A549 (cell line): ENCODE results near the gene ITPKB. TPM values are rescaled to one million over a fixed set of nuclear protein-coding genes. Genes with fewer than 3 reads are reported as not detected.

Experiments
- ATAC-seq, 2 experiments: fragments of 200-7000 bp in 1 of 2; fragments of >200 bp in 1 of 2; cut with Nextera tagmentation in 1 of 2; cut with Tn5 transposase in 1 of 2; 3 replicates each; pipeline versions ENCODE4 v1.8.0 to v1.9.1; 2018 to 2020; ENCODE audit warnings: mild to moderate bottlenecking in 1 of 2, moderate library complexity in 1 of 2
- CTCF ChIA-PET: fragments of 300-600 bp; sonication (Branson Sonifier 250); formaldehyde crosslinking; extraction: SDS; loops from one replicate; lab custom pipeline; 2021; ENCODE audit warnings: antibody characterized with exemption, inconsistent platforms; lab: Yijun Ruan, JAX
- POLR2A ChIA-PET: fragments of 350-600 bp; formaldehyde crosslinking; extraction: SDS; loops from one replicate; lab custom pipeline; 2021; ENCODE audit warnings: antibody characterized with exemption, inconsistent platforms; lab: Yijun Ruan, JAX
- DNase-seq, 2 experiments: peaks; one replicate each; pipeline versions ENCODE4 v3.0.0 to v3.0.0-alpha.2; 2011 to 2016; ENCODE audit warnings: low read depth in 1 of 2, low spot score in 1 of 2
- FAIRE-seq: peaks from 2 replicates; lab custom pipeline; 2011; peaks lifted over from hg19 to GRCh38; lab: Jason Lieb, UNC
- H3K27ac ChIP-seq, 2 experiments: fragments of >200 bp; sonication (Bioruptor Twin); formaldehyde crosslinking; 3 replicates each; pipeline ENCODE4 v1.5.1; 2016 to 2017
- H3K4me1 ChIP-seq: fragments of >200 bp; sonication (Bioruptor Twin); formaldehyde crosslinking; 3 replicates; pipeline ENCODE4 v1.6.1; 2016
- H3K4me2 ChIP-seq: fragments of >200 bp; sonication (Bioruptor Twin); formaldehyde crosslinking; 3 replicates; pipeline ENCODE4 v1.6.1; 2016
- H3K4me3 ChIP-seq: fragments of >200 bp; sonication (Bioruptor Twin); formaldehyde crosslinking; 3 replicates; pipeline ENCODE4 v1.5.1; 2016
- H3K9me3 ChIP-seq: fragments of >200 bp; sonication (Bioruptor Twin); formaldehyde crosslinking; 3 replicates; pipeline ENCODE4 v1.6.1; 2016
- BHLHE40 ChIP-seq: IDR thresholded peaks from 2 replicates; pipeline ENCODE4 v1.6.1; 2012; ENCODE audit warnings: low read depth, low read length, inconsistent platforms
- CHD2 ChIP-seq: fragments of 150-350 bp; IDR thresholded peaks from 2 replicates; pipeline ENCODE4 v1.6.1; 2014; ENCODE audit warnings: low read length; ENCODE audit not compliant: partially characterized antibody
- EHF ChIP-seq: fragments of 250-450 bp; sonication (Bioruptor Pico); IDR thresholded peaks from 2 replicates; pipeline ENCODE4 v1.5.0; 2020; ENCODE audit warnings: mild to moderate bottlenecking
- ESRRA ChIP-seq: fragments of 150-350 bp; IDR thresholded peaks from 2 replicates; pipeline ENCODE4 v1.6.1; 2014; ENCODE audit warnings: mild to moderate bottlenecking, low read length, borderline replicate concordance
- FOSL2 ChIP-seq, 2 experiments: fragments of 450-650 bp in 1 of 2; fragments of >200 bp in 1 of 2; sonication (Bioruptor Twin) in 1 of 2; formaldehyde crosslinking; IDR thresholded peaks; 2 replicates each; pipeline versions ENCODE4 v1.5.0 to v1.6.1; 2016 to 2020; ENCODE audit warnings: mild to moderate bottlenecking in 1 of 2, moderate library complexity in 1 of 2
- HDAC2 ChIP-seq: fragments of 200-600 bp; sonication (generic); IDR thresholded peaks from 2 replicates; pipeline ENCODE4 v1.6.1; 2016
- HOXA7 ChIP-seq: fragments of 250-450 bp; sonication (Bioruptor Pico); IDR thresholded peaks from 2 replicates; pipeline ENCODE4 v1.5.0; 2020; ENCODE audit warnings: mild to moderate bottlenecking, moderate library complexity
- JUNB ChIP-seq: fragments of >200 bp; sonication (Bioruptor Twin); formaldehyde crosslinking; IDR thresholded peaks from 2 replicates; pipeline ENCODE4 v1.6.1; 2016
- KDM1A ChIP-seq: fragments of 200-600 bp; sonication (generic); IDR thresholded peaks from 2 replicates; pipeline ENCODE4 v1.6.1; 2016; ENCODE audit warnings: low read depth, mild to moderate bottlenecking
- NFE2L2 ChIP-seq: fragments of 150-350 bp; conservative IDR thresholded peaks from 2 replicates; pipeline ENCODE4 v1.6.1; 2014; ENCODE audit warnings: low read length
- NPAS2 ChIP-seq: fragments of 250-450 bp; sonication (Bioruptor Pico); IDR thresholded peaks from 2 replicates; pipeline ENCODE4 v1.8.0; 2022; ENCODE audit warnings: mild to moderate bottlenecking, moderate library complexity, borderline replicate concordance
- NR3C1 ChIP-seq: fragments of >200 bp; sonication (Bioruptor Twin); formaldehyde crosslinking; IDR thresholded peaks from 3 replicates; pipeline ENCODE4 v1.6.1; 2017
- PHF8 ChIP-seq: fragments of 200-600 bp; sonication (generic); IDR thresholded peaks from 2 replicates; pipeline ENCODE4 v1.6.1; 2016; ENCODE audit warnings: low read depth, mild to moderate bottlenecking, antibody characterized with exemption, moderate library complexity, borderline replicate concordance
- POLR2A ChIP-seq: IDR thresholded peaks from 2 replicates; pipeline ENCODE4 v1.6.1; 2012; ENCODE audit warnings: mild to moderate bottlenecking, low read length
- RARB ChIP-seq: fragments of 250-450 bp; sonication (Bioruptor Pico); IDR thresholded peaks from 2 replicates; pipeline ENCODE4 v1.8.0; 2021; ENCODE audit warnings: mild to moderate bottlenecking, moderate library complexity
- RNF2 ChIP-seq: fragments of 200-600 bp; sonication (generic); IDR thresholded peaks from 2 replicates; pipeline ENCODE4 v1.6.1; 2016; ENCODE audit warnings: low read depth, mild to moderate bottlenecking, antibody characterized with exemption, moderate library complexity, borderline replicate concordance
- ZFP36 ChIP-seq: fragments of 450-650 bp; IDR thresholded peaks from 2 replicates; pipeline ENCODE4 v1.6.1; 2014; ENCODE audit warnings: borderline replicate concordance; ENCODE audit not compliant: partially characterized antibody
- WGBS: methylation state at CpG from one replicate; pipeline ENCODE4 v1.1.6; 2017; ENCODE audit errors: missing lambda C conversion rate; 5-methylcytosine and 5-hydroxymethylcytosine counted together
- polyA plus RNA-seq, 4 experiments: library from polyadenylated mRNA; depleted of rRNA in 3 of 4; stranded (reverse); fragments of >200 nt; fragmentation: RNase III in 1 of 4; extraction: RNeasy Plus Mini Kit Qiagen cat#74134 plus additional on column Dnase treatment in 1 of 4; gene quantifications; 2 replicates in 3 of 4; 3 replicates in 1 of 4; pipeline ENCODE4 v1.2.3, GENCODE V29; 2011 to 2017
- TF ChIP-seq, protein P1 (sequence below): fragments of >200 bp; sonication (Bioruptor Twin); formaldehyde crosslinking; IDR thresholded peaks from 3 replicates; pipeline ENCODE4 v1.6.1; 2016
- TF ChIP-seq, protein P2 (sequence below): fragments of >200 bp; sonication (Bioruptor Twin); formaldehyde crosslinking; IDR thresholded peaks from 3 replicates; pipeline ENCODE4 v1.5.1; 2016
- TF ChIP-seq, protein P3 (sequence below): fragments of 250-450 bp; sonication (Bioruptor Pico); IDR thresholded peaks from 2 replicates; pipeline ENCODE4 v1.5.0; 2020; ENCODE audit warnings: low read depth, mild to moderate bottlenecking, moderate library complexity
- TF ChIP-seq, protein P4 (sequence below): fragments of 150-350 bp; IDR thresholded peaks from 2 replicates; pipeline ENCODE4 v1.6.1; 2014; ENCODE audit warnings: low read depth, mild to moderate bottlenecking, low read length
- TF ChIP-seq, protein P5 (sequence below): fragments of 250-450 bp; sonication (Bioruptor Pico); IDR thresholded peaks from 2 replicates; pipeline ENCODE4 v1.5.0; 2021; ENCODE audit warnings: mild to moderate bottlenecking, moderate library complexity, borderline replicate concordance

Gene ITPKB
- polyA plus RNA-seq, 2 of the 4 experiments (the other 2 are of a cell fraction), result 1.7 to 2.8 TPM

DNA sequence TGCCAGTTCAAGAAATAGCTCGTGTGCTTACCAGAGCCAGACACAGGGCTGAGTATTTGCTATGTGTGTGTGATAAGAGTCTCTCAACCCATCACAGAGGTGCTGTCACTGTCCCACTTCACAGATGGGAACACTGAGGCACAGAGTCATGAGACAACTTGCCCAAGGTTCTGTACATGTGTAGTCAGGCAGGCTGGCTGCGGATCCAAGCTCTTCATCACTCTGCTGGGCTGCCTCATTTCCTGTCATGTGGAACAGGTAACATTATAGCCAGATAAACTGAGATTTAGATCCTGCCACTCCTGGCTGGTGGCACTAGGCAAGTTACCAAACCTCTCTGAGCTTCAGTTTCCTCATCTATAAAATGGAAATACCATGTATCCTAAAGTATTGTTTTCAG lies 77.8 kb downstream of the ITPKB start:
- no peak for FAIRE-seq
- CTCF ChIA-PET, result interaction anchor here (0.9 to 1.1 kb wide), 3 partner anchors 59 to 238 kb away, joined by 3 read pairs; no protein-coding TSS in a partner anchor

DNA sequence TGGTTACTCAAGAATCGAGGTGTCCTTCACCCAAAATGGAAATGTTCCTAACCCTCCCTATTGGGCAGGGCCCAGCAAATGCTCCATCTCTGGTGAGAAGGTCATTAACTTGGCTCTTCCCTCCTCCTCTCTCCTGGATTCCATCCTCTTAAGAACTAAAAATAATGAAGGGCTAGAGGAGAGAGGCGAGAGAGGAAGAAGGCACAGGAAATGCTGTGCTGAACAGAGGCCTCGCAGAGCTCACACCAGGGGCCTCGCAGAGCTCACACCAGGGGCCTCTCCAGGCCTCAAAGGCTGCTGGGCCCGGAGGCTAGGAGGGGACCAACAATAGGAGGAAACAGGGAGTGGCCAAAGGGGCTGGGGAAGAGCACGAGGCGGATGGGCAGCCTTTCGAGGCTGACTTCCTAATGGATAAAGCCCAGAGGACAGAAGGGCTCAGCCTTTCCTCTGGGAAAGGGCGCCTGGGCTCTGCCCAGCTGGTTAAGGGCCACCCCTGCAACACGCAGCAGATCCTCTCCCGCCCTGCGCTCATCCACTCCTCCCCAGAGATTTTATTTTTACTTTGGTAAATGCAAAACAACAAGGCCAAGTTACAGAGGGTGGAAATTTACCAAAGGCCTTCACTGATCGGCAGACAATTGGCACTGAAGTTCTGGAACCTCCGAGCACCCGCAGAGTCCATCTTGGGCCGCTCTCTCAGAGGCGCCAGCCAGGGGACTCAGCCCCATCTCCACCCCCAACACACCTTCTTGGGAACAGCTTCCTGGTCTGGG lies 78.5 kb downstream of the ITPKB start:
- POLR2A ChIA-PET, result no interaction called here

More for the DNA sequence above, 77.8 kb downstream of the ITPKB start:
- no peak for DNase-seq
- POLR2A ChIA-PET, result no interaction called here
- TF ChIP-seq, protein P1, sequence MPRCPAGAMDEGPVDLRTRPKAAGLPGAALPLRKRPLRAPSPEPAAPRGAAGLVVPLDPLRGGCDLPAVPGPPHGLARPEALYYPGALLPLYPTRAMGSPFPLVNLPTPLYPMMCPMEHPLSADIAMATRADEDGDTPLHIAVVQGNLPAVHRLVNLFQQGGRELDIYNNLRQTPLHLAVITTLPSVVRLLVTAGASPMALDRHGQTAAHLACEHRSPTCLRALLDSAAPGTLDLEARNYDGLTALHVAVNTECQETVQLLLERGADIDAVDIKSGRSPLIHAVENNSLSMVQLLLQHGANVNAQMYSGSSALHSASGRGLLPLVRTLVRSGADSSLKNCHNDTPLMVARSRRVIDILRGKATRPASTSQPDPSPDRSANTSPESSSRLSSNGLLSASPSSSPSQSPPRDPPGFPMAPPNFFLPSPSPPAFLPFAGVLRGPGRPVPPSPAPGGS, result no peak
- no peak for TF ChIP-seq EHF (CRISPR knock-in tag)
- no peak for TF ChIP-seq ESRRA
- TF ChIP-seq CHD2, result no peak
- TF ChIP-seq, protein P2, sequence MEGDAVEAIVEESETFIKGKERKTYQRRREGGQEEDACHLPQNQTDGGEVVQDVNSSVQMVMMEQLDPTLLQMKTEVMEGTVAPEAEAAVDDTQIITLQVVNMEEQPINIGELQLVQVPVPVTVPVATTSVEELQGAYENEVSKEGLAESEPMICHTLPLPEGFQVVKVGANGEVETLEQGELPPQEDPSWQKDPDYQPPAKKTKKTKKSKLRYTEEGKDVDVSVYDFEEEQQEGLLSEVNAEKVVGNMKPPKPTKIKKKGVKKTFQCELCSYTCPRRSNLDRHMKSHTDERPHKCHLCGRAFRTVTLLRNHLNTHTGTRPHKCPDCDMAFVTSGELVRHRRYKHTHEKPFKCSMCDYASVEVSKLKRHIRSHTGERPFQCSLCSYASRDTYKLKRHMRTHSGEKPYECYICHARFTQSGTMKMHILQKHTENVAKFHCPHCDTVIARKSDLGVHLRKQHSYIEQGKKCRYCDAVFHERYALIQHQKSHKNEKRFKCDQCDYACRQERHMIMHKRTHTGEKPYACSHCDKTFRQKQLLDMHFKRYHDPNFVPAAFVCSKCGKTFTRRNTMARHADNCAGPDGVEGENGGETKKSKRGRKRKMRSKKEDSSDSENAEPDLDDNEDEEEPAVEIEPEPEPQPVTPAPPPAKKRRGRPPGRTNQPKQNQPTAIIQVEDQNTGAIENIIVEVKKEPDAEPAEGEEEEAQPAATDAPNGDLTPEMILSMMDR, result no peak
- TF ChIP-seq BHLHE40, result no peak
- peaks cover 11% of the 10 kb centered on the region; the same call in 2 of the 3 replicates for H3K4me1 ChIP-seq
- no peaks in the 10 kb centered on the region for H3K9me3 ChIP-seq
- H3K4me2 ChIP-seq, result no peak overlapping the region
- H3K4me3 ChIP-seq, result no peak overlapping the region
- ATAC-seq, result no peak
- 73% methylated on average over 2 of the region's 2 CpGs for WGBS
- no peak overlapping the region for H3K27ac ChIP-seq

DNA sequence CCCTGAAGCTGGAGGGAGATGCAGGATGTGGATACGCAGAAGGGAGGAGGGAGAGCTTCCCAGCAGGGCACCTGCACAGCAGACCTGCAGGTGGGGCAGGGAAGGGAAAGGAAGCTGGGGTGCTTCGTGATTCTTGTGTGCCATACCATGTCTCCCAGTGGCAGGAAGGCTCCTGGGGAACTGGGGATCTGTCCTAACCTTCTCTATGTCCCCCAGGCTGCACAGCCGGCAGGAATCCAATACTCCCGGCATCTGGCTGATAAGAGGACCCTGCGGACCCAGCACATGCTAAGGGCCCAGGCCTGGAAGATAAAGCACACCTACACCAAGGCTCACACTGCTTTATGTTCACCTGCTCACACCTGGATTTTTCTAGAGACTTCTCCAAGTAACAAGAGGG lies 79.4 kb downstream of the ITPKB start:
- H3K9me3 ChIP-seq, result no peaks in the 10 kb centered on the region
- CTCF ChIA-PET, result no interaction called here
- H3K4me3 ChIP-seq, result no peak overlapping the region
- FAIRE-seq (no peak), ATAC-seq (no peak), DNase-seq (no peak)
- no peak overlapping the region for H3K4me2 ChIP-seq
- H3K27ac ChIP-seq, result no peak overlapping the region
- WGBS, result 87% methylated on average over 5 of the region's 5 CpGs
- POLR2A ChIA-PET, result no interaction called here
- peaks cover 14% of the 10 kb centered on the region; the same call in 2 of the 3 replicates for H3K4me1 ChIP-seq
- TF ChIP-seq BHLHE40, result no peak
- TF ChIP-seq, protein P3, sequence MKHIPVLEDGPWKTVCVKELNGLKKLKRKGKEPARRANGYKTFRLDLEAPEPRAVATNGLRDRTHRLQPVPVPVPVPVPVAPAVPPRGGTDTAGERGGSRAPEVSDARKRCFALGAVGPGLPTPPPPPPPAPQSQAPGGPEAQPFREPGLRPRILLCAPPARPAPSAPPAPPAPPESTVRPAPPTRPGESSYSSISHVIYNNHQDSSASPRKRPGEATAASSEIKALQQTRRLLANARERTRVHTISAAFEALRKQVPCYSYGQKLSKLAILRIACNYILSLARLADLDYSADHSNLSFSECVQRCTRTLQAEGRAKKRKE, result no peak
- TF ChIP-seq ZFP36, result no peak
- TF ChIP-seq, protein P4, sequence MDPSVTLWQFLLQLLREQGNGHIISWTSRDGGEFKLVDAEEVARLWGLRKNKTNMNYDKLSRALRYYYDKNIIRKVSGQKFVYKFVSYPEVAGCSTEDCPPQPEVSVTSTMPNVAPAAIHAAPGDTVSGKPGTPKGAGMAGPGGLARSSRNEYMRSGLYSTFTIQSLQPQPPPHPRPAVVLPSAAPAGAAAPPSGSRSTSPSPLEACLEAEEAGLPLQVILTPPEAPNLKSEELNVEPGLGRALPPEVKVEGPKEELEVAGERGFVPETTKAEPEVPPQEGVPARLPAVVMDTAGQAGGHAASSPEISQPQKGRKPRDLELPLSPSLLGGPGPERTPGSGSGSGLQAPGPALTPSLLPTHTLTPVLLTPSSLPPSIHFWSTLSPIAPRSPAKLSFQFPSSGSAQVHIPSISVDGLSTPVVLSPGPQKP, result no peak
- TF ChIP-seq, protein P1, result no peak
- TF ChIP-seq RNF2, result no peak
- no peak for TF ChIP-seq RARB (CRISPR knock-in tag)
- TF ChIP-seq CHD2, result no peak
- TF ChIP-seq NPAS2 (CRISPR knock-in tag), result no peak
- no peak for TF ChIP-seq ESRRA
- TF ChIP-seq, protein P5, sequence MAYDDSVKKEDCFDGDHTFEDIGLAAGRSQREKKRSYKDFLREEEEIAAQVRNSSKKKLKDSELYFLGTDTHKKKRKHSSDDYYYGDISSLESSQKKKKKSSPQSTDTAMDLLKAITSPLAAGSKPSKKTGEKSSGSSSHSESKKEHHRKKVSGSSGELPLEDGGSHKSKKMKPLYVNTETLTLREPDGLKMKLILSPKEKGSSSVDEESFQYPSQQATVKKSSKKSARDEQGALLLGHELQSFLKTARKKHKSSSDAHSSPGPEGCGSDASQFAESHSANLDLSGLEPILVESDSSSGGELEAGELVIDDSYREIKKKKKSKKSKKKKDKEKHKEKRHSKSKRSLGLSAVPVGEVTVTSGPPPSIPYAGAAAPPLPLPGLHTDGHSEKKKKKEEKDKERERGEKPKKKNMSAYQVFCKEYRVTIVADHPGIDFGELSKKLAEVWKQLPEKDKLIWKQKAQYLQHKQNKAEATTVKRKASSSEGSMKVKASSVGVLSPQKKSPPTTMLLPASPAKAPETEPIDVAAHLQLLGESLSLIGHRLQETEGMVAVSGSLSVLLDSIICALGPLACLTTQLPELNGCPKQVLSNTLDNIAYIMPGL (CRISPR knock-in tag), result no peak
- no peak for TF ChIP-seq HOXA7 (CRISPR knock-in tag)

More for the DNA sequence above, 78.5 kb downstream of the ITPKB start:
- CTCF ChIA-PET, result no interaction called here
- H3K4me3 ChIP-seq, result no peak overlapping the region
- DNase-seq (no peak), FAIRE-seq (no peak), ATAC-seq (no peak)
- no peak for TF ChIP-seq HOXA7 (CRISPR knock-in tag)
- no peak for TF ChIP-seq HDAC2
- no peak for TF ChIP-seq KDM1A
- TF ChIP-seq NPAS2 (CRISPR knock-in tag), result no peak
- TF ChIP-seq RARB (CRISPR knock-in tag), result no peak
- TF ChIP-seq ESRRA, result no peak
- no peak for TF ChIP-seq ZFP36
- TF ChIP-seq NR3C1, result no peak
- TF ChIP-seq, protein P1, result no peak
- no peak for TF ChIP-seq PHF8
- TF ChIP-seq NFE2L2, result no peak
- no peak for TF ChIP-seq JUNB
- TF ChIP-seq POLR2A, result no peak
- no peak for TF ChIP-seq FOSL2 (IDR thresholded peaks at IDR 0.05)
- no peak for TF ChIP-seq FOSL2 (CRISPR knock-in tag; IDR thresholded peaks at IDR 0.05)
- H3K9me3 ChIP-seq, result no peaks in the 10 kb centered on the region
- no peak overlapping the region for H3K27ac ChIP-seq
- H3K4me2 ChIP-seq, result no peak overlapping the region
- peaks cover 11% of the 10 kb centered on the region; the same call in 2 of the 3 replicates for H3K4me1 ChIP-seq
- 86% methylated on average over 17 of the region's 17 CpGs for WGBS
